Mammary epithelial cell (primary cell): ENCODE measurements around the gene HYI.

Experiments used
- EZH2 ChIP-seq: IDR thresholded peaks from 2 replicates; pipeline ENCODE4 v1.6.1; 2012; ENCODE audit warnings: low read length, inconsistent platforms, borderline replicate concordance
- TF ChIP-seq, protein P1 (sequence below), 2 donors: IDR thresholded peaks in 1 of 2; conservative IDR thresholded peaks in 1 of 2; 2 replicates each; pipeline ENCODE4 v1.5.1; 2011 to 2012; ENCODE audit warnings: inconsistent platforms in 2 of 2, low read length in 2 of 2, mild to moderate bottlenecking in 2 of 2, control low read depth in 1 of 2, low read depth in 1 of 2; ENCODE audit not compliant: insufficient read depth in 1 of 2; ENCODE audit errors: extremely low read depth in 1 of 2

GRCh38 chr1:43466403-43466802 lies 12.7 kb upstream of the HYI start:
- TF ChIP-seq, protein P1, sequence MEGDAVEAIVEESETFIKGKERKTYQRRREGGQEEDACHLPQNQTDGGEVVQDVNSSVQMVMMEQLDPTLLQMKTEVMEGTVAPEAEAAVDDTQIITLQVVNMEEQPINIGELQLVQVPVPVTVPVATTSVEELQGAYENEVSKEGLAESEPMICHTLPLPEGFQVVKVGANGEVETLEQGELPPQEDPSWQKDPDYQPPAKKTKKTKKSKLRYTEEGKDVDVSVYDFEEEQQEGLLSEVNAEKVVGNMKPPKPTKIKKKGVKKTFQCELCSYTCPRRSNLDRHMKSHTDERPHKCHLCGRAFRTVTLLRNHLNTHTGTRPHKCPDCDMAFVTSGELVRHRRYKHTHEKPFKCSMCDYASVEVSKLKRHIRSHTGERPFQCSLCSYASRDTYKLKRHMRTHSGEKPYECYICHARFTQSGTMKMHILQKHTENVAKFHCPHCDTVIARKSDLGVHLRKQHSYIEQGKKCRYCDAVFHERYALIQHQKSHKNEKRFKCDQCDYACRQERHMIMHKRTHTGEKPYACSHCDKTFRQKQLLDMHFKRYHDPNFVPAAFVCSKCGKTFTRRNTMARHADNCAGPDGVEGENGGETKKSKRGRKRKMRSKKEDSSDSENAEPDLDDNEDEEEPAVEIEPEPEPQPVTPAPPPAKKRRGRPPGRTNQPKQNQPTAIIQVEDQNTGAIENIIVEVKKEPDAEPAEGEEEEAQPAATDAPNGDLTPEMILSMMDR (conservative IDR thresholded peaks at IDR 0.05 in 1 of 2, IDR thresholded peaks at IDR 0.05 in 1 of 2; ENCODE audit: extremely low read depth in 1 of 2, insufficient read depth in 1 of 2, low read depth in 1 of 2, low read length in 2 of 2): no peak
- TF ChIP-seq EZH2: no peak
